MM.1S (cell line): ENCODE measurements around the gene NPC2.

Source experiments
- CTCF ChIP-seq: fragments of 300-600 bp; sonication (generic); IDR thresholded peaks from 2 replicates; pipeline ENCODE4 v1.5.1; 2016; ENCODE audit warnings: antibody characterized with exemption, low read length, mixed read lengths
- EZH2 ChIP-seq: fragments of 300-600 bp; sonication (generic); optimal IDR thresholded peaks from 2 replicates; pipeline ENCODE3; 2017; ENCODE audit warnings: low read depth, mild to moderate bottlenecking, antibody characterized with exemption, low read length, mixed read lengths

GRCh38 chr14:74442757-74443156 is 50.3 kb downstream of the NPC2 start:
- no peak for TF ChIP-seq CTCF
- TF ChIP-seq EZH2, result no peak
